ENCODE results near the gene TAF3.
A peak's percentile ranks its signal among the peaks of the same experiment; 100 is the strongest.

The TAF3 gene

DNA sequence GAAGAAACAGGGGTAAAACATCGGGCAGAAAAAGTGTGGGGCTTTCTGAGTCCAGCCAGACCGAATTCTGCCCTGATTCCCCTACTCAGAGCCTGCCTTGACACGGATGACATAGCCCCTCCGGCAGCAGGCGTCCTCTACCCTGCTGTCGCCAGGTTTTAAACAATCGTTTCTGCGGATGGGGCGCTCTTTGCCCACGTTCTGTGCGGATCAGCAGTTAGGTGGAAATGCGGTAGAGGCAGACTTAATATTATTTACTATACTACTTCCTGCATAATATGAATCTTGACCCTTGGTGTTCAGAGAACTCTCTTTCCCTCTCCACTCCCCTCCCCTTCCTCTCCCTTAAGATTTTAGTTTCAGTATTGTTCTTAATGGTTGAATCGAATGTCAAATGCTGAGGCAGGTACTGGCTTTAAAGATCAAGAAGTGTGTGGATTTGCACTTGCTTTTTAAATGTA, 238.6 kb downstream of the TAF3 start:
- POLR2A ChIA-PET: interaction anchor here (0.5 kb wide), 1 partner anchor 1058 kb away, joined by 4 read pairs; no protein-coding TSS in a partner anchor
- CTCF ChIA-PET: interaction anchor here (0.6 kb wide), 1 partner anchor 554 kb away, joined by 6 read pairs; no protein-coding TSS in a partner anchor
- Histone ChIP-seq H3K36me3 (ENCODE audit: control insufficient read depth in 2 of 2, insufficient read depth in 1 of 2, low read length in 2 of 2) (peaks cover 0 to 59% of the 10 kb centered on the region in 2 experiments; a peak in 2 of 3 replicates), H3K4me1 (ENCODE audit: control insufficient read depth, insufficient read depth, low read length) (peaks cover 7% of the 10 kb centered on the region), H3K9me3 (ENCODE audit: control insufficient read depth, insufficient read depth, low read depth, low read length) (no peaks in the 10 kb centered on the region), H3K4me3 (ENCODE audit: low read depth, low read length) (peak overlapping the region; percentile 63), H3K27ac (ENCODE audit: extremely low read depth, low read depth, low read length) (peak overlapping the region; percentile 55)
- TF ChIP-seq ZNF416 (tag by site-specific recombination; IDR thresholded peaks at IDR 0.05) (no peak), SP3 (tag by site-specific recombination; IDR thresholded peaks at IDR 0.05) (no peak), ZNF23 (tag by site-specific recombination; IDR thresholded peaks at IDR 0.05; ENCODE audit: borderline replicate concordance) (no peak), ZNF37A (tag by site-specific recombination; IDR thresholded peaks at IDR 0.05) (no peak), ZNF48 (tag by site-specific recombination; IDR thresholded peaks at IDR 0.05) (no peak)
- TF ChIP-seq, protein P1, sequence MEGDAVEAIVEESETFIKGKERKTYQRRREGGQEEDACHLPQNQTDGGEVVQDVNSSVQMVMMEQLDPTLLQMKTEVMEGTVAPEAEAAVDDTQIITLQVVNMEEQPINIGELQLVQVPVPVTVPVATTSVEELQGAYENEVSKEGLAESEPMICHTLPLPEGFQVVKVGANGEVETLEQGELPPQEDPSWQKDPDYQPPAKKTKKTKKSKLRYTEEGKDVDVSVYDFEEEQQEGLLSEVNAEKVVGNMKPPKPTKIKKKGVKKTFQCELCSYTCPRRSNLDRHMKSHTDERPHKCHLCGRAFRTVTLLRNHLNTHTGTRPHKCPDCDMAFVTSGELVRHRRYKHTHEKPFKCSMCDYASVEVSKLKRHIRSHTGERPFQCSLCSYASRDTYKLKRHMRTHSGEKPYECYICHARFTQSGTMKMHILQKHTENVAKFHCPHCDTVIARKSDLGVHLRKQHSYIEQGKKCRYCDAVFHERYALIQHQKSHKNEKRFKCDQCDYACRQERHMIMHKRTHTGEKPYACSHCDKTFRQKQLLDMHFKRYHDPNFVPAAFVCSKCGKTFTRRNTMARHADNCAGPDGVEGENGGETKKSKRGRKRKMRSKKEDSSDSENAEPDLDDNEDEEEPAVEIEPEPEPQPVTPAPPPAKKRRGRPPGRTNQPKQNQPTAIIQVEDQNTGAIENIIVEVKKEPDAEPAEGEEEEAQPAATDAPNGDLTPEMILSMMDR (tag by site-specific recombination; IDR thresholded peaks at IDR 0.05): peak; percentile 43; the same call in 1 of the 2 replicates
- TF ChIP-seq, protein P2, sequence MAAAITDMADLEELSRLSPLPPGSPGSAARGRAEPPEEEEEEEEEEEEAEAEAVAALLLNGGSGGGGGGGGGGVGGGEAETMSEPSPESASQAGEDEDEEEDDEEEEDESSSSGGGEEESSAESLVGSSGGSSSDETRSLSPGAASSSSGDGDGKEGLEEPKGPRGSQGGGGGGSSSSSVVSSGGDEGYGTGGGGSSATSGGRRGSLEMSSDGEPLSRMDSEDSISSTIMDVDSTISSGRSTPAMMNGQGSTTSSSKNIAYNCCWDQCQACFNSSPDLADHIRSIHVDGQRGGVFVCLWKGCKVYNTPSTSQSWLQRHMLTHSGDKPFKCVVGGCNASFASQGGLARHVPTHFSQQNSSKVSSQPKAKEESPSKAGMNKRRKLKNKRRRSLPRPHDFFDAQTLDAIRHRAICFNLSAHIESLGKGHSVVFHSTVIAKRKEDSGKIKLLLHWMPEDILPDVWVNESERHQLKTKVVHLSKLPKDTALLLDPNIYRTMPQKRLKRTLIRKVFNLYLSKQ (tag by site-specific recombination; IDR thresholded peaks at IDR 0.05; ENCODE audit: borderline replicate concordance): no peak
- TF ChIP-seq, protein P3, sequence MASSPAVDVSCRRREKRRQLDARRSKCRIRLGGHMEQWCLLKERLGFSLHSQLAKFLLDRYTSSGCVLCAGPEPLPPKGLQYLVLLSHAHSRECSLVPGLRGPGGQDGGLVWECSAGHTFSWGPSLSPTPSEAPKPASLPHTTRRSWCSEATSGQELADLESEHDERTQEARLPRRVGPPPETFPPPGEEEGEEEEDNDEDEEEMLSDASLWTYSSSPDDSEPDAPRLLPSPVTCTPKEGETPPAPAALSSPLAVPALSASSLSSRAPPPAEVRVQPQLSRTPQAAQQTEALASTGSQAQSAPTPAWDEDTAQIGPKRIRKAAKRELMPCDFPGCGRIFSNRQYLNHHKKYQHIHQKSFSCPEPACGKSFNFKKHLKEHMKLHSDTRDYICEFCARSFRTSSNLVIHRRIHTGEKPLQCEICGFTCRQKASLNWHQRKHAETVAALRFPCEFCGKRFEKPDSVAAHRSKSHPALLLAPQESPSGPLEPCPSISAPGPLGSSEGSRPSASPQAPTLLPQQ (tag by site-specific recombination; IDR thresholded peaks at IDR 0.05): no peak
- TF ChIP-seq, protein P4, sequence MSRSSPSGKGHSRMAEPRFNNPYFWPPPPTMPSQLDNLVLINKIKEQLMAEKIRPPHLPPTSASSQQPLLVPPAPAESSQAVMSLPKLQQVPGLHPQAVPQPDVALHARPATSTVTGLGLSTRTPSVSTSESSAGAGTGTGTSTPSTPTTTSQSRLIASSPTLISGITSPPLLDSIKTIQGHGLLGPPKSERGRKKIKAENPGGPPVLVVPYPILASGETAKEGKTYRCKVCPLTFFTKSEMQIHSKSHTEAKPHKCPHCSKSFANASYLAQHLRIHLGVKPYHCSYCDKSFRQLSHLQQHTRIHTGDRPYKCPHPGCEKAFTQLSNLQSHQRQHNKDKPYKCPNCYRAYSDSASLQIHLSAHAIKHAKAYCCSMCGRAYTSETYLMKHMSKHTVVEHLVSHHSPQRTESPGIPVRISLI (tag by site-specific recombination; IDR thresholded peaks at IDR 0.05): no peak

DNA sequence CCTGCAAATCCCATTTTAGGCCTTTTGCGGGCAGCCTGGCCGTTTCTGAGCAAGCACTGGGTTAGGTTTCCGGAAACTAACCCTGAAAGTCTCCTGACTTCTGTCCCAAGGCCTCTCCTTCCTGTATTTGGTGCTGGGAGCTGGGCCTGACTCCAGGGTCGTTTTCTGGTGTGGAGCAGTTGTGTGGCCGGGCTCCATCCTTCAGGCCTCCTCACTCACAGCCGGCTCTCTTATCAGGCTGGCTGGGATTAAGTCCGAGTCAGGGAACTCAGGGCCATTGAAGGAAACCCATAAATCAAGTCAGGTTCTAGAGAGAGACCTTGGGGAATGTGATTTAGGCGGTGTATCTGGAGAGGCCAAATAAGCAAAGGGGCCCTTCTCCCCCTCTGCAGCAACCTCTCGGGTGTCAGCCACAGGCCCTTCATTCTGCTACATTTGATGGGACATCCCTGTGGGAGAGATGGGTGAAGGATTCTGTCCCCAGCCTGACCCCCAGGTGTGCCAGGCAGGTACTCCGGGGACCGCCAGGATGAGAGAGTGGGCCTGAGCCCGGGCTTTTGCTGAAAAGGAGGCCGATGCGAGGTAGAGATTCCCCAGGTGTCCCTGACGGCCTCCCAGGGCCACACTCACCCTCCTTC, 239.4 kb downstream of the TAF3 start:
- Histone ChIP-seq H3K27ac (ENCODE audit: extremely low read depth, low read depth, low read length) (peak overlapping the region; percentile 55), H3K36me3 (ENCODE audit: control insufficient read depth in 2 of 2, insufficient read depth in 1 of 2, low read length in 2 of 2) (peaks cover 0 to 68% of the 10 kb centered on the region in 2 experiments; a peak in 2 of 3 replicates), H3K4me3 (ENCODE audit: low read depth, low read length) (no peak overlapping the region), H3K4me1 (ENCODE audit: control insufficient read depth, insufficient read depth, low read length) (peaks cover 7% of the 10 kb centered on the region), H3K9me3 (ENCODE audit: control insufficient read depth, insufficient read depth, low read depth, low read length) (no peaks in the 10 kb centered on the region)
- TF ChIP-seq ZXDB (tag by site-specific recombination; IDR thresholded peaks at IDR 0.05) (no peak), ZNF24 (tag by site-specific recombination; IDR thresholded peaks at IDR 0.05) (no peak), ZNF621 (tag by site-specific recombination; IDR thresholded peaks at IDR 0.05) (no peak), ZNF473 (tag by site-specific recombination; IDR thresholded peaks at IDR 0.05) (no peak), IKZF3 (tag by site-specific recombination; IDR thresholded peaks at IDR 0.05) (peak; percentile 22; the same call in 1 of the 2 replicates)
- CTCF ChIA-PET: interaction anchor here (0.5 kb wide), 1 partner anchor 152 kb away, joined by 3 read pairs; no protein-coding TSS in a partner anchor
- POLR2A ChIA-PET: no interaction called here

Measured in HEK293 (cell line).